ENCODE measurements around the gene TRIM36. TPM values are rescaled to one million over a fixed set of nuclear protein-coding genes. Genes with fewer than 3 reads are reported as not detected.

Gene TRIM36
- polyA plus RNA-seq, 1 donor (not counting 4 experiments of a cell fraction or from before 2014, with no cell fraction given), result 2.4 TPM

- Histone ChIP-seq H4K20me1 (ENCODE audit: control insufficient read depth, extremely low read depth, insufficient read depth, low read length) (no peaks in the 10 kb centered on the region), H3K79me2 (ENCODE audit: control insufficient read depth, insufficient read depth, low read length) (no peaks in the 10 kb centered on the region), H3K27me3 (ENCODE audit: control insufficient read depth, extremely low read depth, insufficient read depth, low read length) (no peaks in the 10 kb centered on the region), H3K9me1 (ENCODE audit: control insufficient read depth, extremely low read depth, insufficient read depth, low read length) (no peaks in the 10 kb centered on the region), H3K9ac (ENCODE audit: control insufficient read depth, extremely low read depth, insufficient read depth, low read length) (no peak overlapping the region), H3K4me1 (ENCODE audit: control insufficient read depth, extremely low read depth, insufficient read depth, low read length) (no peaks in the 10 kb centered on the region), H3K27ac (ENCODE audit: control insufficient read depth, insufficient read depth, low read length) (no peak overlapping the region), H3K4me2 (ENCODE audit: control insufficient read depth, extremely low read depth, insufficient read depth, low read depth, low read length) (no peak overlapping the region), H3K4me3 (ENCODE audit: control insufficient read depth in 2 of 3, extremely low read depth in 1 of 3, insufficient read depth in 2 of 3, low read depth in 1 of 3, low read length in 3 of 3) (no peak overlapping the region), H3K36me3 (ENCODE audit: control insufficient read depth in 2 of 2, extremely low read depth in 1 of 2, insufficient read depth in 2 of 2, low read length in 2 of 2) (no peaks in the 10 kb centered on the region), H2AFZ (ENCODE audit: control insufficient read depth, low read length) (no peak overlapping the region), H3K9me3 (ENCODE audit: control insufficient read depth, low read depth, low read length) (no peaks in the 10 kb centered on the region)
- DNase-seq (ENCODE audit: low read depth, low spot score), result no peak
- no peak for TF ChIP-seq EZH2 (IDR thresholded peaks at IDR 0.05; ENCODE audit: low read length)
- TF ChIP-seq, protein P1, sequence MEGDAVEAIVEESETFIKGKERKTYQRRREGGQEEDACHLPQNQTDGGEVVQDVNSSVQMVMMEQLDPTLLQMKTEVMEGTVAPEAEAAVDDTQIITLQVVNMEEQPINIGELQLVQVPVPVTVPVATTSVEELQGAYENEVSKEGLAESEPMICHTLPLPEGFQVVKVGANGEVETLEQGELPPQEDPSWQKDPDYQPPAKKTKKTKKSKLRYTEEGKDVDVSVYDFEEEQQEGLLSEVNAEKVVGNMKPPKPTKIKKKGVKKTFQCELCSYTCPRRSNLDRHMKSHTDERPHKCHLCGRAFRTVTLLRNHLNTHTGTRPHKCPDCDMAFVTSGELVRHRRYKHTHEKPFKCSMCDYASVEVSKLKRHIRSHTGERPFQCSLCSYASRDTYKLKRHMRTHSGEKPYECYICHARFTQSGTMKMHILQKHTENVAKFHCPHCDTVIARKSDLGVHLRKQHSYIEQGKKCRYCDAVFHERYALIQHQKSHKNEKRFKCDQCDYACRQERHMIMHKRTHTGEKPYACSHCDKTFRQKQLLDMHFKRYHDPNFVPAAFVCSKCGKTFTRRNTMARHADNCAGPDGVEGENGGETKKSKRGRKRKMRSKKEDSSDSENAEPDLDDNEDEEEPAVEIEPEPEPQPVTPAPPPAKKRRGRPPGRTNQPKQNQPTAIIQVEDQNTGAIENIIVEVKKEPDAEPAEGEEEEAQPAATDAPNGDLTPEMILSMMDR (optimal IDR thresholded peaks at IDR 0.05 in 1 of 3, IDR thresholded peaks at IDR 0.05 in 1 of 3, conservative IDR thresholded peaks at IDR 0.05 in 1 of 3; ENCODE audit: extremely low read depth in 1 of 3, insufficient read depth in 2 of 3, low read length in 3 of 3), result no peak
- FAIRE-seq, result no peak
- dilution Hi-C loops (cut with MboI; ENCODE audit: extremely low pct_ligation_motif_present, low sequenced_read_pairs), result no loop called here
Observed at GRCh38 chr5:115126303-115126702, 43.4 kb downstream of the TRIM36 start.

GRCh38 chr5:115124741-115125140 is 45.0 kb downstream of the TRIM36 start:
- FAIRE-seq (no peak), DNase-seq (ENCODE audit: low read depth, low spot score) (no peak)
- Histone ChIP-seq H3K4me1 (ENCODE audit: control insufficient read depth, extremely low read depth, insufficient read depth, low read length) (no peaks in the 10 kb centered on the region), H3K79me2 (ENCODE audit: control insufficient read depth, insufficient read depth, low read length) (no peaks in the 10 kb centered on the region), H3K27me3 (ENCODE audit: control insufficient read depth, extremely low read depth, insufficient read depth, low read length) (no peaks in the 10 kb centered on the region), H3K4me3 (ENCODE audit: control insufficient read depth in 2 of 3, extremely low read depth in 1 of 3, insufficient read depth in 2 of 3, low read depth in 1 of 3, low read length in 3 of 3) (no peak overlapping the region), H2AFZ (ENCODE audit: control insufficient read depth, low read length) (no peak overlapping the region), H3K9me1 (ENCODE audit: control insufficient read depth, extremely low read depth, insufficient read depth, low read length) (no peaks in the 10 kb centered on the region), H3K36me3 (ENCODE audit: control insufficient read depth in 2 of 2, extremely low read depth in 1 of 2, insufficient read depth in 2 of 2, low read length in 2 of 2) (no peaks in the 10 kb centered on the region), H3K9ac (ENCODE audit: control insufficient read depth, extremely low read depth, insufficient read depth, low read length) (no peak overlapping the region), H3K4me2 (ENCODE audit: control insufficient read depth, extremely low read depth, insufficient read depth, low read depth, low read length) (no peak overlapping the region), H3K27ac (ENCODE audit: control insufficient read depth, insufficient read depth, low read length) (no peak overlapping the region), H4K20me1 (ENCODE audit: control insufficient read depth, extremely low read depth, insufficient read depth, low read length) (no peaks in the 10 kb centered on the region), H3K9me3 (ENCODE audit: control insufficient read depth, low read depth, low read length) (no peaks in the 10 kb centered on the region)
- dilution Hi-C loops (cut with MboI; ENCODE audit: extremely low pct_ligation_motif_present, low sequenced_read_pairs), result no loop called here
- TF ChIP-seq EZH2 (IDR thresholded peaks at IDR 0.05; ENCODE audit: low read length), result no peak
- TF ChIP-seq, protein P1 (optimal IDR thresholded peaks at IDR 0.05 in 1 of 3, IDR thresholded peaks at IDR 0.05 in 1 of 3, conservative IDR thresholded peaks at IDR 0.05 in 1 of 3; ENCODE audit: extremely low read depth in 1 of 3, insufficient read depth in 2 of 3, low read length in 3 of 3), result no peak
